GM21786 (cell line): ENCODE data around the gene STK38L.

Experiments used
- ATAC-seq: cut with Tn5 transposase; IDR thresholded peaks from one replicate; pipeline ENCODE4 v1.9.1; 2021; ENCODE audit not compliant: unreplicated experiment

The STK38L gene

DNA sequence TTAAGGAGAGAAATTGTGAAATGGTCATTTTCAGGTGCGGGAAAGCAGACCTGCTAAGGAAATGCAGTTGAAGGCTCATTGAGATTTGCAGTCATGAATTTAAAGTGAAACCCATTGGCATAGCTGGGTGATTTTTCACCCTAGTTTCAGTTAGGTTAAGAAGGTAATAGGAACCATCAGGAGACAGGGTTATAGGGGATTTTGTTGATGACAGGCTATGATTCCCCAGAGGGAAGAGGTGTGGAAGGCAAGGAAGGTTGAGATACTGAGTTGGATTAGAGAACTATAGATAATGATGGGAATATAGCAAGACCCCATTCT, 65.9 kb downstream of the STK38L start:
- no peak for ATAC-seq

DNA sequence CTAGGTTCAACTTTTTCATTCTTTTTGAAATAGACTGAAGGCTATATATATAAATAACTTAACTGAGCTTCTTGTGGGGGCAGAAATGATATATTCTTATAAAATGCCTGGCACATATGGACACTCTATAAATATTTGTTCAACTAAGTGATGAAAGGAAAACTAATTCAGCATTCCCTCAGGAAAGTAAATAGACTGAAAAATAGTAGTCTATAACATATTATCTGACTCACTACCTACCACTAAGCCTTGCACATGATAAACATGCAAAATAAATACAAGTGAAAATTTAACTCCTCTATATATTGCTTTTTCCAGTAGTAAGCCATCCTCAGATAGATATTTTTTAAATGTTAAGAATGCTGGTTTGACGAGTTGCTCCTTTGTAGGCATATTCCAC, 72.9 kb downstream of the STK38L start:
- no peak for ATAC-seq

DNA sequence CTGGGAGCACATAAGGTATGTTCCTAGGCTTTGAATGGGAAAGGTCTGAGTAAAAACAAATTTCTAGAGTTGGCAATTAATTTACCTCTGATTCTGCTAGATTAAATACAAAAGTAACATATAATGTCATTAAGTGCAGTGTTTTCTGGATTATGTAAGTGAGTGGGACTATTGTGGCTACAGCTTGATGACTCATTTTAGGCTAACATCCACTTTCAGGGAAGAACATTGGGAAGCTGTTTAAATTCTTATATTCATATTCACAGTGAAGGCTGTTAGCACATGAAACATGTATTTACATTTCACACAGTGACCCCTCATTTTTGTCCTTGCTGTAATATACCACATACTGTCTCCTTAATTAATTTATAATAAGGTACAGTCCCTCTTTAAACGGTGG, 75.3 kb downstream of the STK38L start:
- no peak for ATAC-seq

DNA sequence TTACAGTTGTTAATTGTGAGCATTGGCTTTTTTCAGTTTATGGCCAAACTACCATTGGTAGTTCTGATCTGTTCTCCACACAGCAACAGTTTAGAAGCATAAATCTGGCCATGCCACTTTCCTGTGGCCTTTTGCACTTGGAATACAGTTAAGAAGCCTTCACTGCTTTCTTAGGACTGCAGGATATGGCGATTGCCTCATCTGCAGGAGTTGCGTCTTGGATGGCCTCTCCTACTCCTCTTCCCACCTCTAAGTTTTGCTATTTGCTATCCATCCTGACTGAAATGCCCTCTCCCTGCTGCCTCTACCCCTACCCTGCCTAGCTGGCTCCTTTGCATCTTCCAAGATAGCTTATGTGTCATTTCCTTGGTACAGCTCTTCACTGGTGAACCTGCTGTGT, 75.8 kb downstream of the STK38L start:
- ATAC-seq = no peak

DNA sequence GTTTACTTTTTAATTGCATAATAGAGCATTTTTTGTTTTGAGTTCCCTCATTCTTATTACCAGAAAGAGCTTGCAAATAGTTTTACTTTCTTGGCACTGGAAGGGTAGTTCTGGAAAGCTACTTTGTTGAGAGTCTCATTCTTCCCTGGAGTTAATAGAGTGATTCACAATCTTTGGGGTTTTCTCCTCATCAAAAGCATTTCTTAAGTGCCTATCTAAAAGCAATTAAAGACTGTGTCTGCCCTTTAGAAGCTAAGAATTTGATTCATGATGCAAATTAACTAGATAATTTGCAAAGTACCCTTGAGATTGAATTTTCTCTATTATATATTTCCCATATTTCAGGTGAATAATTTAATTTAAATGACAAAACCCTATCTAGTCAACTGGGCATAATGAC, 80.4 kb downstream of the STK38L start:
- no peak for ATAC-seq

DNA sequence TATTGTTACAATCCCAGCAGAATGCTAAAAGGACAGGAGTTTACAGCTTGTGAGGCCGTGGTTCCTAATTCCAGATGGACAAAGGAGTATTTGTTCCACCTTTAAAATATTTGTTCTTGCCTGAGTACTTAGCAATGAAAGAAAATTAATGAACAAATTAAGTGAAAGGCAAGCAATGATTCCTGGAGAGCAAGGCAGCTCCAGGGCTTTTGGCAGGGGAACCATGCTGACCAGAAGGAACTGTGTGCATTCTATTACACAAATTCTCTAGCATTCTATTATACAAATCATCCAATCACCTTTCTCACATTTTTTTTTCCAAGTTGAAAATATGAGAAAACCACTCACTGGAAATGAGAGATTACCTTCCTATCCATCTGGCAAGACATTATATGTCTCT, 86.8 kb downstream of the STK38L start:
- no peak for ATAC-seq

DNA sequence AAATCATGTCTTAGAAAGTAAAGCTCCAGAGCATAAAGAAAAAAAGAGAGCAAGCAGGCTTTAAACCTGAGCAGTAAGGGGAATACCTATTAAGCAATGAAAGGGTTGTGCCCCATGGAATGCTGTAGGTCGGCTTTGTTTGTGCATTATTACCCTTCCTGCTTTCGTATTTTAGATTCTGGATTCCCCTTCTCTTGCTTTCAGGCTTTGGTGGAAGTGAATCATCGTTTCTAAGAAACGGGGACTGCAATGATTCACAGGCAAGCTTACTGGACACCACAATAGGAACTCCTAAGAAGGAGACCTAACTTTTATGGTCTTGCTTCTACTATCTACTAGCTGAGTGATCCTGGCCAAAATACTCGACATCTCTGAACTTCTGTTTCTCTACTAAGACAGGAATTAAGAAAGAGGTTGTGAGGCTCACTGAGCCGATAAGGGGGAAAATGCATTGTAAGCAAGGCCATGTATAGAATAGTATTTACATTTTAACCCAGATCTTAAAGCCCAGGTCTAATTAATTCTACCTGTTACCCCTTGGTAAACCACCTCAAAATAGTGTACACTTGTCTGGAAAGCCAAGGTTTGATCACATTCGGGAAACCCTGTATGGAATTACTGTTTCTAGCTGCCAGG, 87.3 kb downstream of the STK38L start:
- ATAC-seq = peak; percentile 41

DNA sequence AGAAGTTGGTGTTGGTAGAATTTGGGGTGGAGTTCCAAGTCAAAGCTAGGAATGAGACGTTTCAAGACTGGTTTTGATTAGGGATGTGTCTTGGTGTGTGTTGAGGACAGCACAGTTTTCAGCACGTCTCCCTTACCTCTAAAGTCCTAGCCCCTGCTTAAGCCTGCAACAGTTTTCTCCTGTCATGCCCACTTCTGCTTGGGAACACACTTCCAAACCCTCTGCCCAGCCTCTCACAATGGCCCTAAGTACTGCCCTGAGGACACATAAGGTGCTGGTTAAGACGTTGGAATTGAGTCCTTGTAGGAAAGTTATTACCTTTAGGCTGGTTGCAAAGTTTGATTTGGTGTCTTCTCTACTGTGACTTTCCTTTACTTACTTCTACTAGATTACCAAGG, 87.8 kb downstream of the STK38L start:
- ATAC-seq = no peak

DNA sequence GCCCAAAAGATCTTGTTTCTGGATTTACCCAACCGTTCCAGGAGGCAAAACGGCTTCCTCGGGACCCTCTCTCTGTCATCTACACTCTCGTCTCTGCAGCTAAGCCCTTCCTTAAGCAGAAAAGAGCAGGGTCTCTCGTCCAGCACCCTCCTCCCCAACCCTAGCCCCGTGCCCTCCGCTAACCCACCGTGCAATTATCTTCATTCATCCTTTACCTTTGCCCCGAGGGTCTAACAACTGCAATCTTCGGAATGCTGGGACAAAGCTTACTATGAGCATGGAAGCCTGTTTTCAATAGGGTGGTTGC, 88.3 kb downstream of the STK38L start:
- ATAC-seq = no peak

DNA sequence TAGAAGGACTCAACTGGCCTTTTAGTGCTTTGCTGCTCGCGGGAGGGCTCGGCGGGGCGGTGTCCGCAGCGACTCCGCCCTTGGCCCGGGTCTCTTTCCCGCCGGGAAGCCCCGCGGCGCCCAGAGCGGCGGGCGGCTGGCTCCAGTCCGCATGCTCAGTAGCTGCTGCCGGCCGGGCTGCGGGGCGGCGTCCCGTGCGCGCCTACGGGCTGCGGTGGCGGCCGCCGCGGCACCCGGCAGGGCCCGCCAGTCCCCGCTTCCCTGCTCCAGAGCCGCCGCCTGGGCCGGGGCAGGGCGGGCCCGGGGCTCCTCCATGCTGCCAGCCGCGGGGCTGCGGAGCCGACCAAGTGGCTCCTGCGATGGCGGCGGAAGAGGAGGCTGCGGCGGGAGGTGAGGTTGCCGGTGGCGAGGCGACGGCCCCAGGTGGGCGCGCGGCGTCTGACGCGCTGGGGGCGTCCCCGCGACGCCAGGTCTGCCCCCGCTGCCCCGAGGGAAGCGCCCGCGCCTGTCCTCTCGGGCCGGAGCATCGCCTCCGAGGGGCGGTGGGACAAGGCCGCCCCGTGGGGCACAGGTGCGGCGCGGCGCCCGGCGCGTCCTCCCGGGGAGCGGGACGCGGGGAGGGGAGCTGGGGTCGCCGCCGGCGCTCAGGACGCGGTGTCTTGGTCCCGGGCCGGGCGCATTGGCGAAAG, 88.8 kb downstream of the STK38L start, which contains the start of gene BMAL2:
TSS of gene BMAL2 (plus strand) at position 123 of the 689 bp plus-strand sequence. CDS start at position 360, 237 bp downstream.
- ATAC-seq = peak; percentile 24

DNA sequence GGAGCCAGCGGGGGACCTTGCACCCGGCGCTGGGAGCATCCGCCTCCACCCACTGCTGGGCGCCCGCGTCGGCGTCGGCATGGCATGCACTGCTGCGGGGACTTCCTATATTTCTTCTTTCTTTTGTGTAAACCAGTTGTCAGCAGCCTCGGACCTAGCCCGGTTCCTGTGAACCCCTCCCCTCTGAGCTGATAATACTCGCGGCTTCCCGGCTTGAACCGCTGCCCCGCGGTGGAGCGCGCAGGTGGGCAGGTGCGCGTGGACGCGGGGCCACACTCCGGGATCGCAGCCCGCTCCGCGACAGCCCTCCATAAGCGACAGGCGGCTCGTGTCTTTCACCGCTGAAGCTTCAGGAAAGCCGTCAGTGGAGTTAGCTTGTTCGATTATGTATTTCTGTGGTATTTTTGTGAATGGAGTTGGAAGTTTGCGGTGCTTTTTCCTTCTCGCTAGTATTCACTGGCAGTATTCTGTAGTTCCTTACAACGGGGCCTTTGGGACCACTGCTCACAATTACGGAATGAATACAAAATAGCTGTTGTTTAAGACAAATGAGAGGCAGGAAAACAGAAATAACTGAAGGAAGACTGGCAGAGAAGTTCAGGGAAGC, 89.4 kb downstream of the STK38L start:
- ATAC-seq = peak; percentile 10

DNA sequence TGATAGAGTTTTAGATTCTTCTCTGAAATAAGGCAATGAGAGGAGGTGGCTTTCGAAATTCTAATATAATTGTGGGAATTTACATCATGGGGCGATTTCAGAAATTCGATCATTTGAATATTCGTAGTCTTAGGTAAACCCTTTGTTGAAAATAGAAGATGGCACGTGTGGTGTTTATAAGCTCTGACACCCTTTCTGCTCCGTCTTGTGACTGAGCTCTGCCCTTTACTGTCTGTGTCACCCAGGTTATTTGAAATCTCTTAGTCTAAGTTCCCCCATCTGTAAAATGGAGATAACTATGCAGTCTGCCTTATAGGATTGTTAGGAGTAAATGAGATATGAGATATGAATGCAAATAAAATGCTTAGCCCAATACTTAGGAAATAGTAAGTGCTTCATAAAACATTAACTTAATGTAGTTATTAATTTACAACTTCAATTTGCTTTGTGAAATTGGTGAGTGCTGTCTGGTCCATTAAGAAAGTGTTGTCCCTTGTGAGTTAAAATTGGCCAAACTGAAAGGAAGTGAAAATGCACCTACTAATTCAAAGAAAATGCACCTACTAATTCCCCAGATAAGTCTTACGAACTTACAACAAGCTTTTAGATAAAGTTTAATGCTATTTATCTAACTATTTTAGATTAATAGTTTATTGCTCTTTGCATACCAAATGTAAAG, 90.1 kb downstream of the STK38L start:
- ATAC-seq = no peak

DNA sequence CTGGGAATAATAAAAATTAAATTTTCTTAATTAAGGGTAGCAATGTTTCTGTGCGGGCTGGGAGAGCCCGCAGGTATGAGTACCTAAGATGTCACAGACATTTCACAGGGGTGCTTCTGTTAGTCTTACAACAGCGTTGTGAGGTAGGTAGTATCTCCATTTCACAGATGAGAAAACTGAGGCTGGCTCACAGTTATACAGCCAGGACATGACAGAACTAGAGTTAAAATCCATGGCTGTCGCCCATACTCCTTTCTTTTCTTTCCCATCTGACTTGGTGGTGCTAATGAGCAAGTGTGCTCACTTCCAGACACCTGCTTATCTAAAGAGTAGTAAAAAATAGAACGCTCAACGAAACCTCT, 90.6 kb downstream of the STK38L start:
- ATAC-seq = no peak

DNA sequence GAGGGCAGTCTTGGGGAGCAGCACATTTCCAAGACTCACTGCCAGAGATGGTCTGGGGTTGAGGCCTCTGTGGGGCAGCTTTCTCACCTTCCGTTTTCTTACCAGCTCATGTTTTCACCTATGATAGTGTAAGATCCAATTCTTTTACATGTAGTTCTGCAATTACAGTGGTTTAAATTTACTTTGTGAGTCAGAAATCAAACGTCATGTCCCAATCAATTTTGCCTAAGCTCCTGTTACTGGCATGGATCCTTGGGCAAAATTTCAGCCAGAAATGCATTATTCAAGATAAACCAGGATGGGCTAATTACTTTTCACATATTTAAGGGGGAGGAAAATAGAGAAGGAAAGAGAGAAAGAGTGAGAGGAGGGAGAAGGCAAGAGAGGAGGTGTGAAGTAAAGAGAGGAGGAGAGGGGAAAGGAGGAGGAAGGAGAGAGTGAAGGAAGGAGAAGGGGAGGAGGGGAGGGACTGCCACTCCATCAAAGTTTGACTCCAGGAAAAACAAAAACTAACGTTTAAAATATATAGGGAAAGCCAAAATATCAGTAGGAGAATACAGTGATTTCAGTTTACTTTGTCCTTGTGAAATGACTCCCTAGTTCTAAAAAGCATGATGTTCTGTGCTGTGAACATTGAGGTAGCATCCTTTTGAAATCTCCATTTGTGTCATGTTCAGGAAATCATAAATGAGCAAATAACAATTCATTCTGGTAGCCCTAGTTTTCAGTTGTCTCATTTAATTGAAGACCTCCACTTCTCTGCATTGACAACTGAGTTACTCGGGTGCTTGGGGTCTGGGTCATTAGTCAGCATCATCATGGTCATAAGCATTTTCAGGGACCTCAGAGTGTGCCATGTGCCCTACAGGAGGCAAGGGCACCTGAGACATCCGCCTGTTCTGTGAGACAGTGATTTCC, 91.5 kb downstream of the STK38L start:
- ATAC-seq = no peak

DNA sequence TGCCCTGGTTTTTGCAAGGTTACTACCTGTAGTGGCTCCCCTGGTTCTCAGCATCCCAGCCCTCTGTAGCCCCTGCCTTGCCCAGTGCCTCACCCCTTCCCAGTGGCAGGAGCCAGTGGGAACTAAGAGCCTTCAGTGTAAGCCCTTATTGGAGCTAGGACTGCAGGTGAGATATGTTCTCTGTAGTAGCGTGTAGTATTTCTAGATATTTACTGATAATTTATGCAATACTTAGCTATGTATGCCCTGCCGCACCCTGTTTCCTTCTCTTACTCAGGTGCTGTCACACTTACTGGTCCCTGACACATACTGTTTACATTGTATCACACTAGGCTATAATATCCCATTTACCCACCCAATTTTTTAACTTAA, 92.2 kb downstream of the STK38L start:
- ATAC-seq = no peak

DNA sequence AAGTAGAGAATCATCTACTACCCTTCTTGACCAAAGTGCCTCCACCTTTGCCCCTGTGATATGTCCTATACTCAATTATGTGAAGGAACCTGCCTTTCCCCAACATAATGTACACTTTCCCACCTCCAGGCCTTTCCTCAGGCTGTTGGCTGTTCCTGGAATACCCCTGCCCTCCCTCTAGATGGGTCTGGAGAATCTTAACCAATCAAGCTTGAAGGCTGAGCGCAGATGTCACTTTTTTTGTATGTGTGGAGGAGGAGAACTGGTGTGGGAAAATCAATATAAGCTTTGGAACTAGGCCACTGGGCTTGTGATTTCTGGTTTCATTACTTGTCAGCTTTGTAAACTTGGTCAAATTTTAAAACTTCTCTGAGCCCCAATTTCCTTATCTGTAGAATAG, 93.3 kb downstream of the STK38L start:
- ATAC-seq = no peak

DNA sequence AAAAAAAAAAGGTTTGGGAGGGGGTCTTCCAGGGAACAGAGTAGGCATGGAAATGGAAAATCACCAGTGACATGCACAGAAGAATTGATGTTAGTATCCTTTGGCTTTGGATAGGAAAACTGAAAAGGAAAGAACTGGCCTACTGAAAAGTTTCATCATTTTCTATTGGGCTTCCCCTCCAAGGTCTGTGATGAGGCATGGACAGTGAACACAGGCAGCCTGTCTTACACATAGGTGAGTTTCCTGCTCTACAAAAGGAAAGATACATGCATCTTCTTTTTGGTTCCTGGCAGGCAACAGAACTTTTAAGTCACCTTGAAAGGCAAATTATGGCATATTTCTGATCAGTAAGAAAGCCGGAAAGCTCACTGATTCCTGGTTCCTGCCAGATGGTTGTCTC, 94.4 kb downstream of the STK38L start:
- ATAC-seq = no peak

DNA sequence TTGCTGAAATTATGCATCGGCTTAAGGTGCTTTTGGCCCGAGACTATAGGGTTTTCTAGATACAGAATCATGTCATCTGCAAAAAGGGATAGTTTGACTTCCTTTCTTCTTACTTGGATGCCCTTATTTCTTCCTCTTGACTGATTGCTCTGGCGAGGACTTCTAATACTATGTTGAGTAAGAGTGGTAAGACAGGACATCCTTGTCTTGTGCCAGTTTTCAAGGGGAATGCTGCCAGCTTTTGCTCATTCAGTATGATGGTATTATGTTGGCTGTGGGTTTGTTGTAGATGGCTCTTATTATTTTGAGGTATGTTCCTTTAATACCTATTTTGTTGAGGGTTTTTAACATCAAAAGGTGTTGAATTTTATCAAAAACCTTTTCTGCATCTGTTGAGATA, 96.9 kb downstream of the STK38L start:
- ATAC-seq = no peak

DNA sequence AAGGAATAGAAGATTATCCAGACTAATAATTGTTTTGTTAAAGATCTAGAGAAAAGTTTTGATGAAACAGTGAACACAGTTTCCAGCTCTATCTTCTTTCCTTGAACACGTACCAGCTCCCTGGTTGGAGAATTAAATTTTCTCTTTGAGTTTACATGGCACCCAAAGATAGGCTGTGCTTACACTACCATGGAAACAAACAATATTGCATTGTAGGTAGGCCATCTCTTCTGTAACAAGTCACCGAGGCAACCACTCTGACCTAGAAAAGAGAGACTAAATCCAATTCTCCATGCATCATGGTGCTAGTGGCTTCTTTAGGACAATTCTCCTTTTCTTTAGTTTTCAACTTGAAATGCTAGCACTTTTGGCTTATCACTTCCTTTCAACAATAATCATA, 98.5 kb downstream of the STK38L start:
- ATAC-seq = no peak

DNA sequence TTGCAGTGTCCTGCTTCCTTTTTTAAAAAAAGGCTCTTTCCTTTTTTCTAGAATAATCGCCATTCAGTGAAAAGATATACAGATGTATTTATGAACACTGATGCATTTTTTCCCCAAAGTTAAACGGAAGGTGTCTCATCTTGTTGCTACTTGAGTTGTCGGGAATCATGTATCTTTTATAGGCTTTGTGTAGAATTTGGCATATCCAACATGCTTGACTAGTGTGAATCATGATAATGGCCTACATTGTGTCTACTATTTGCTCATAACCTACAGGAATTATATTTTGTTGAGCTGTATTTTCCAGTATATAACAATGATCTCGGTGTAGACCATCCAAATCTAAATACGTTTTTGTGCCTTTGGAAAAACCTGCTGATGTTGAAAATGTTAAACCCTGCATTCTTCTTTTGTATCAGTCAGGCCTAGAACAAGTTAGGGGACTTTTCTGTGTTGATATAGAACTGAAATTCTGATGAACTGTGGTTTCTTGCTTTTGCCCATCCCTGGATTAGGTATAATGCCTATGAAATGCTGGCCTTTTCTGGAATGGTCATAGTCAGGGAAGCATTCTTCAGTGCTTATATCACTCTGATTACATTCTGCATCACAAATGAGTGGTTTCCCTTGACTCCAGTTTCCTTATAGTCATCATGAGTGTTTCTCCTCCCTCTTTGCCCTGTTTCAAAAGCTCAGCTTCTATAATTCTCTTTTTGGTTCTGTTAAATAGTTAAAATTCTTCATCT, 99.3 kb downstream of the STK38L start:
- ATAC-seq = no peak

DNA sequence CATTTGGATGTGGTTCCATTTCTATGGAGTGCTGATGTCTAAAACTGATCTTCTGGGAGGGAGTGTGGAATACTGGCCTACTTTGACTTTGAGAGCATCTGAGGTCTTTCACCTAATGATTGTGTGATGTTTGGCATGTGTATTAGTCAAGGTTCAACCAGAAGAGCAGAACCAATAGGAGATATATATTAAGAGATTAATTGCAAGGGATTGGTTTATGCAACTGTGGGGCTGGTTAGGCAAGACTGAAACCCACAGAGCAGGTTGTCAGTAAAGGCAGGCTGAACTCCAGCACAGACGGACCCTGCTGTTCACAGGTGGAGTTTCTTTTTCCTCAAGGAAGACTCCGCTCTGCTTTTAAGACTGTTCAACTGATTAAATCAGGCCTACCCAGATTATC, 100.2 kb downstream of the STK38L start:
- no peak for ATAC-seq
